Measurements from ENCODE around the gene B2M.

- TF ChIP-seq CTCF (IDR thresholded peaks at IDR 0.05 in 2 of 3, conservative IDR thresholded peaks at IDR 0.05 in 1 of 3; ENCODE audit: borderline replicate concordance in 1 of 3, insufficient read depth in 1 of 3, low read depth in 2 of 3, low read length in 2 of 3) (no peak), EZH2 (IDR thresholded peaks at IDR 0.05) (no peak), POLR2A (IDR thresholded peaks at IDR 0.05; ENCODE audit: borderline replicate concordance, extremely low read depth, insufficient read depth, insufficient read length) (no peak), ATF3 (IDR thresholded peaks at IDR 0.05) (no peak)
These were observed 16.3 kb downstream of the B2M start for GRCh38 chr15:44727485-44728231.
